ENCODE measurements around the gene RPS27L. TPM values are rescaled to one million over a fixed set of nuclear protein-coding genes. Genes with fewer than 3 reads are reported as not detected.

RPS27L gene
- total RNA-seq, 1 experiment from 2014 or later, result 133 TPM

DNA sequence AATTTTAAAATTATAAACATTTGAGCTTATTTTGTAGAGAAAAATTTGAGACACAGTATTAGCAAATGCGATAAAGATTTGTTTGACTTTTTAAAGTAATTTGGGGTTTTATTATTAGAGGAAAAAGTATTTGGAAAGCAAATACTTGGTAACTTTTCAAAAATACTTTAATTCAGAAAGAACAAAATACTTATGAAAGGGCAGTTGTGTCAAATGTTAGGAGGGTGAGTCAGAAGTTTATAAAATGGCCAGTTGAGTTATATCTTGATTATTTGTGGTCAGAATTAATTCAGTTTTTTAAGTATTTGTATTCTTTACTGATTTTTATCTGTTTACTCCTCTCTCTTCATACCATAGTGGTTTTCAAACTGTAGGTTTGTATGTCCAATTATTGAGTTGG is 23.5 kb downstream of the RPS27L start:
- H3K9me3 Mint-ChIP-seq, result no peaks in the 10 kb centered on the region

GRCh38 chr15:63126726-63127125 is 30.6 kb downstream of the RPS27L start:
- TF ChIP-seq CTCF (IDR thresholded peaks at IDR 0.05) (no peak), ZNF423 (CRISPR knock-in tag; IDR thresholded peaks at IDR 0.05) (no peak), MYBL2 (CRISPR knock-in tag; IDR thresholded peaks at IDR 0.05) (no peak), ZMAT4 (CRISPR knock-in tag; IDR thresholded peaks at IDR 0.05) (no peak), ESRRA (CRISPR knock-in tag; IDR thresholded peaks at IDR 0.05; ENCODE audit: borderline replicate concordance) (no peak), ZNF138 (CRISPR knock-in tag; conservative IDR thresholded peaks at IDR 0.05) (no peak), FOXP4 (CRISPR knock-in tag; IDR thresholded peaks at IDR 0.05) (no peak), ZNF532 (CRISPR knock-in tag; IDR thresholded peaks at IDR 0.05; ENCODE audit: borderline replicate concordance) (no peak), PRRX2 (CRISPR knock-in tag; IDR thresholded peaks at IDR 0.05) (no peak), SOX15 (CRISPR knock-in tag; IDR thresholded peaks at IDR 0.05) (no peak), ZNF671 (CRISPR knock-in tag; IDR thresholded peaks at IDR 0.05) (no peak), PREB (CRISPR knock-in tag; IDR thresholded peaks at IDR 0.05; ENCODE audit: borderline replicate concordance) (no peak), SMAD4 (CRISPR knock-in tag; IDR thresholded peaks at IDR 0.05) (no peak), NR3C1 (CRISPR knock-in tag; conservative IDR thresholded peaks at IDR 0.05; ENCODE audit: low read depth) (no peak)
- TF ChIP-seq, protein P1, sequence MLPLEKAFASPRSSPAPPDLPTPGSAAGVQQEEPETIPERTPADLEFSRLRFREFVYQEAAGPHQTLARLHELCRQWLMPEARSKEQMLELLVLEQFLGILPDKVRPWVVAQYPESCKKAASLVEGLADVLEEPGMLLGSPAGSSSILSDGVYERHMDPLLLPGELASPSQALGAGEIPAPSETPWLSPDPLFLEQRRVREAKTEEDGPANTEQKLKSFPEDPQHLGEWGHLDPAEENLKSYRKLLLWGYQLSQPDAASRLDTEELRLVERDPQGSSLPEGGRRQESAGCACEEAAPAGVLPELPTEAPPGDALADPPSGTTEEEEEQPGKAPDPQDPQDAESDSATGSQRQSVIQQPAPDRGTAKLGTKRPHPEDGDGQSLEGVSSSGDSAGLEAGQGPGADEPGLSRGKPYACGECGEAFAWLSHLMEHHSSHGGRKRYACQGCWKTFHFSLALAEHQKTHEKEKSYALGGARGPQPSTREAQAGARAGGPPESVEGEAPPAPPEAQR (CRISPR knock-in tag; IDR thresholded peaks at IDR 0.05), result no peak
- no peaks in the 10 kb centered on the region for H3K9me3 Mint-ChIP-seq
- ChIA-PET POLR2A (no interaction called here), CTCF (no interaction called here)
- H3K27me3 Mint-ChIP-seq (ENCODE audit: low read depth), result no peaks in the 10 kb centered on the region
- no peak overlapping the region for H3K27ac Mint-ChIP-seq
- H3K4me1 Mint-ChIP-seq, result 0 out of 2 replicates have a peak, but pooled peaks cover 6% of the 10 kb centered on the region
- no peak for ATAC-seq
- DNase-seq (ENCODE audit: low spot score), result no peak
- no peak overlapping the region for H3K4me3 Mint-ChIP-seq
- peaks cover 12% of the 10 kb centered on the region for H3K36me3 Mint-ChIP-seq

More for the DNA sequence above, 23.5 kb downstream of the RPS27L start:
- H3K4me1 Mint-ChIP-seq, result no peaks in the 10 kb centered on the region
- peaks cover 3% of the 10 kb centered on the region; the same call in 1 of the 2 replicates for H3K36me3 Mint-ChIP-seq
- POLR2A ChIA-PET, result no interaction called here
- DNase-seq (ENCODE audit: low spot score), result no peak
- no peaks in the 10 kb centered on the region for H3K27me3 Mint-ChIP-seq (ENCODE audit: low read depth)
- ATAC-seq, result no peak
- CTCF ChIA-PET, result interaction anchor here (1.0 to 1.4 kb wide), 2 partner anchors 86 to 286 kb away, joined by 3 read pairs; no protein-coding TSS in a partner anchor
- H3K27ac Mint-ChIP-seq, result no peak overlapping the region
- no peak for TF ChIP-seq CBFB (CRISPR knock-in tag; IDR thresholded peaks at IDR 0.05; ENCODE audit: low read depth)
- no peak for TF ChIP-seq EMX1 (CRISPR knock-in tag; IDR thresholded peaks at IDR 0.05)
- H3K4me3 Mint-ChIP-seq, result no peak overlapping the region
